Activated CD4-positive, alpha-beta T cell treated with anti-CD3 and anti-CD28 coated beads for 48 hours (primary cell): ENCODE data around the gene UNC50.

Experiments
- DNase-seq: peaks from one replicate; pipeline ENCODE4 v3.0.0-alpha.2; 2020

UNC50 gene, protein sequence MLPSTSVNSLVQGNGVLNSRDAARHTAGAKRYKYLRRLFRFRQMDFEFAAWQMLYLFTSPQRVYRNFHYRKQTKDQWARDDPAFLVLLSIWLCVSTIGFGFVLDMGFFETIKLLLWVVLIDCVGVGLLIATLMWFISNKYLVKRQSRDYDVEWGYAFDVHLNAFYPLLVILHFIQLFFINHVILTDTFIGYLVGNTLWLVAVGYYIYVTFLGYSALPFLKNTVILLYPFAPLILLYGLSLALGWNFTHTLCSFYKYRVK

DNA sequence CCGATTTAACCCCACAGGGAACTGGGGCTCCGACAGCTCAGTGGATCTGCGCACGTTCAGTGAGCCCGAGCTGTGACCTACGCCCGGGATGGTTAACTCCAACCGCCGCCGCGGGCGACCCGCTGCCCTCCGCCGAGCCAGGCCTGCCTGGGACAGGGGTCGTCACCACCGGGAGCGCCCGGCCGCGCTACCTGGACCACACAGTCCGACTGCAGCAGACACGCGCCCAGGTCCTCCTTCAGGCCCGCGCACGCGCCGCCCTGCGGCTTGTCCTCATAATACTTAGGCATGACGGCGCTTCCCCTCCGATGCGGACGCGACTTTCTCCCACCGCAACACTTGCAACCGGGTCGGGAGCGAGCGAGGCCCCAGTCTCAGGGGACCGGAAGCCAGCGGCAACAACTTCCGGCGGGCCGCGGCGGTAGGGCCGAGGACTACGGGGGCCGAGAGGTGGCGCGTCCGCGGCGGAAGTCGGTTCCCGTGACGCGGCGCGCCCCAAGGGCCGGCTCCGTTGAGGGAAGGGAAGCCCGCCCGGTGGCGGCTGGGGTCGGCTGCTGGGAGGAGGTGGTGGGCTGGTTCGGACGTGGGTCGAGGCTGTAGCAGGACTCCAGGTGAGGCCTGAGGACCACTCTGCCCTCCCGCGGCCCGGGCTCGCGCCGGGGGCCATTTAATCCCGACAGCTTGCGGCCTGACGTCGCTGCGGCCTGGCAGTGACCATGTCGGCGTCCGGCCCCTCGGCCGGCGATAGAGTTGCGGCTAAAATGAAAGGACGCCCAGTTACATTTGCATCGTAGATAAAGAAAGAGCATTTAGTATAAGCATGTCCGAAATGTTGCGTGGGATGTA lies at the start of gene UNC50, which contains the start of gene COA5:
Gene UNC50 (plus strand): TSS at position 474 of the 846 bp plus-strand sequence. CDS start 1,171 bp downstream, outside the sequence.
Gene COA5 (minus strand): TSS at position 397 of the 846 bp plus-strand sequence. CDS start 107 bp downstream, at position 290.
- peak; percentile 95 for DNase-seq

DNA sequence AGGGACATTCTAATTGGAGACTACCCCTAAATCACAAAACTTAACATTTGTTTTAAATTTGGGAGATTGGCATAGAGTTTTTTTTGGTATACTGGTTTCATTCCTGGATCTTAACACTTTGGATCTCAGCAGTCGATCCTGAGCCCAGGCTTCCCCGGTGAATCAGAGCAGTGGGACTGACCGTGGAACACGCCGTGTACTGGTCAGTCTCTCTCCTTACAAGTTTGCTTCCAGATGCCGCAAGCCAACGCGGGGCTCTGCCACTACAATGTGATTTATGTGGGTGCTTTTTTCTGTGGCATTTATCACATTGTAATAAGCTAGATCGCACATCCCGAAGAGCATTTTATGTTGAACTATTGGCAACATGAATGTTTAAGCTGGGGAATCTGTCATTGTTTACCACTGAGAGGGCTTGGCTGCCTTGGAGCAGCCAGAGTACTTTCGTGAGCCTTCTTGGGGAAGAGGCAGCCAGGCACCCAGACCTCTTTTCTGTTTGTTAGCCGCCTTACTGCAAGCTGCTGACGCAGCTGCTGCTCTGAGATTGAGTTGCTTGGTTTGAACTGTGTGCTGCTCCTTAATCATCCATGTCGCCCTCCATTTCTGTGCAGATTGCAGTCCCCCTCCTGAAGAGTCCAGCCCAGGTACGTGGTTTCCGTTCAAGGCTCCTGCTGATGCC lies 49.4 kb upstream of the UNC50 start:
- DNase-seq: no peak

DNA sequence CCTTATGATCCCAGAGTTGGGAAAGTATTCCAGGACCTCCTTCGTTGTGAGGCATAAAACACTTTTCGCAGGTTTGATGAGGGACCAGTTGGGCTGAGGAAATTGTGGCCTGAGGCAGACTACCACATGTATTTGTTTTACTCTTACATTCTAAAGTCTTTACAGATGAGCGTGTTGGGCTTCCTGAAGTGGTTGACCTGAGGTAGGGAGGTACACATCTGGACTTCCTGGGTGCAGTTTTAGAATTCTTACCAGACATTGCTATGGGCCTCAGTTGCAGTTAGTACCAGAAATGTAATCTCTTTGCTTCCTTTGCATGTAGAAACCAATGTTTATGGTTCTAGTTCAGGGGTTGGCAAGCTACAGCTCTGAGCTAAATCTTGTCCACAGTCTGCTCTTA lies 48.8 kb upstream of the UNC50 start:
- DNase-seq: no peak

DNA sequence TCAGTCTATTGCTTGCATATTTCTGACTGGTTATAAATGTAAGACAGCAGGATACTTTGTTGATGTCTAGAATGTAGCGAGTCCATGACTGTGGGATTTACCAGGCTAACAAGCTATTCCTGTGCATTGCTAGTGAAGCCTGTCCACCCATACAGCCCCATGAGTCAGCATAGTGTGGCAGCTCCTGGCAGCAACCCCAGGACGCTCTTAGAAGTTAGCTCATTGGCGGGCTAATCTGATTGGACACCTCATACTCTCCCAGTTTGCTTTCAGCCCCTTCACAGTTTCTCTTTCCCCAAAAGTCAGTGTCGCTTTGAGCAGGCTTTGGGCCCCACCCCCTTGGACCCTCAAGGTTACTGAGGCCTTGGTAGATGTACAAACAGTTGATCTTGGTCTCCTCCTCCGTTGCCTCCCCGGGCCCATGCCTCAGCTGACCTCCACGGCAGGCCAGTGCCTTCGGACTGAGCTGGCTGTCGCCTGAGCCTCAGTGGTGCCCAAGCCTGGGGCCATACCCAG lies 48.1 kb upstream of the UNC50 start:
- no peak for DNase-seq

DNA sequence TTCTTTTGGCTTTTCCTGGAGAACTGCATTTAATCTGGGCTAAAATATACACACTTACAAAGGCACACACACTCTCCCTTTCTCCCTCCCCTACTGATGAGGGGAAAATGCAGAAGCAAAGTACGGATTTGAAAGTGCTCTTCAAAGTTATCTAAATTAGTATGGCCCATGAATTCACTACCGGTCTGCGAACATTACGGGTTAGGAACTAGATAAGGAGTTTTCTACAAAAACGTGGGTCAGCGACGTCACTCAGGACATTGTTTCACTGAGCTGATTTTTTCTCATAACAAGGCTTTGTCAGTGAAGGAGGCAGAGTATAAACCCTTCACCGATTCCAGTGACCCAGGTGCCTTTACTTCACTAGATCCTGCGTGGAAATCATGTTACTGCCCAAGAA lies 47.4 kb upstream of the UNC50 start:
- DNase-seq: no peak

DNA sequence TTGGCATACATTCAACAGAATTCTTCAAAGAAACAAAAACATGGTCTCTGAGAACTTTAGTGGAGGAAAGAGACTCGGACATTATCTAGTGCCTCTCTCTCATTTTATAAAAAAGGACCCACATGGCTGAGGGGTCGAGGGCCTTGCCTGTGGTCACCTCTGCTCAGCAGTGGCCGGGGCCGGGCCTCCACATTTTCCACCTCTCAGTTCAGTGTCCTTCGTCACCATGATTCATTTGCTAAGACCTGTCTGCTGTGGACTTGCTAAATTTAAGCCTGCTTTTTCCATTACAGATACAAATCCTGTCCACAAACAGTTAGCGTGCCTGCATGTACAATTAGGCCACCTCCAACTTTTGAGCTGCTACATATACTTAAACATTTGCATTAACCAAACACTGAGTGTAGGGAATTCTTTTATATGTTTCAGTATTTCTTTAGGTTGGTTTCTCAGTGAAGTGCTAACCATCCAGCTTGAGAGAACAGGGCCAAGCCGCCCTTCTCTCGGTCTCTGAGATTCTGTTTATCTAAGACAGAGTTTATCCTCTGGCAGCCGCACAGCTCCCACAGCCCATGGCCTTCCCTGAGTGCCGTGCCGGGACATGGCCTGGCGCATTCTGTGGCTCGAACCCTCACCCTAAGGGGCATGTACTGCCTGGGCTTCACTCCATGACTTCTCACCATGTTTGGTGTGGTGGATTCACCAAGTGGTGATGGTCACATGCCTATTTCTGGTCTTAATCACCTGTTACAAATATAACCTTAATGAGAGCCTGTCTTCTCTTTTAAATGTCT lies 46.3 kb upstream of the UNC50 start:
- no peak for DNase-seq

DNA sequence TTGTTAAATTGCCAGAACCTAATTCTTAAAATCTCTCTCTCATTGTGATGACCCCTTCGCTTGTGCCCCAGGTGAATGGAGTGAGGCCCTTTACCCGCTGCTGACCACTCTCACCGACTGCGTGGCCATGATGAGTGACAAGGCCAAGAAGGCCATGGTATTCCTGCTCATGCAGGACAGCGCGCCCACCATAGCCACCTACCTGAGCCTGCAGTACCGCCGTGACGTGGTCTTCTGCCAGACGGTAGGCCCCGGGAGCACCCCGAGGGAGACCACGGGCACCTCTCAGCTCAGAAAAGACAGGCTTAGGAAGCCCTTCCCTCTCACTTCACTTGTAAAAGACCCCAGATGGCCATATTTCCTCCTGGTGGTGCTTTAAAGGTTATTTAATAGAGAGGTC lies 45.0 kb upstream of the UNC50 start:
- DNase-seq: no peak

DNA sequence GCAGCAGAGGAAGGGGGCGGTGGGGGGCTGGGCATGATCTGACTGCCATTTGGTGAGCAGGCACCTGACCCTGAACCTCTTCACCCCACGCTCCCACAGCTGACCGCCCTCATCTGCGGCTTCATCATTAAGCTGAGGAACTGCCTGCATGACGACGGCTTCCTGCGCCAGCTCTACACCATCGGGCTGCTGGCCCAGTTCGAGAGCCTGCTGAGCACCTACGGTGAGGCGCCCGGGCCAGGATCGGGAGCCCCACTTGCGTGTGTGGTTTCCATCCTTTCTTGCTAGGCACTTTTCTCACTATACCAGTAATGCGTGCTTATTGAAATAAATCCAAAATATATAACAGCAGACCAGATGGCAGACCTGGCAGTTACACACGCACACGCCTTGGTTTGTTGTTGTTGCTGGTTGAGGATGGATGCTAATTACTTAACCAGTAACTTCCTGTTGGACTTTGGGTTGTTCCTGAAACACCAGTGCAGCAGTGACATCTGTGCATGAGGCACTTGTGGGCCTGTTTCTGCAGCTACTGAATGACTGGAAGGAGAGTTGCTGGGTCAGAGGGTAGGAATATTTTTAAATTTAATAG lies 43.8 kb upstream of the UNC50 start:
- no peak for DNase-seq

DNA sequence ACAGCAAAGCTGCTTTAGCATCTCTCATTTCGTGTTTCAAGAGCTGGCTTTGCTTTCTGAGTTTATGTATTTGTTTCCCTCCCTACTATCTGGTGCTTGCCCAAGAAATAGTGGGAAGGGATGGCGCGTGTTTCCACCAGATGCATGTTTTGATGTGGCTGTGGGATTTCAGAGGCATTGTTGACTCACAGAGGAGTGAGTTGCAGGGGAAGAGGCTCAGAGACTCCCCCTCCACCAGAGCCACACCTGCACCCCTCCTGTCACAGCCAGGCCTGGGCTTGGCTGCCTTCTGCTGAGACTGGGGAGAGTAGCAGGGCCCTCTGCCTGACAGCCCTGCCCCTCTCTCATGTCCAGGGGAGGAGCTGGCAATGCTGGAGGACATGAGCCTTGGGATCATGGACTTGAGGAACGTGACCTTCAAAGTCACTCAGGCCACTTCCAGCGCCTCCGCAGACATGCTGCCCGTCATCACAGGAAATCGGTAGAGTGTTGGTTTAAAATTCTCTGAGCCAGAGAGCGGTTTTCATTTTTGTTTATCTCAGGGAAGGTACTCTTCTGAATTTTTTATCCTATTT lies 43.0 kb upstream of the UNC50 start:
- DNase-seq: no peak

DNA sequence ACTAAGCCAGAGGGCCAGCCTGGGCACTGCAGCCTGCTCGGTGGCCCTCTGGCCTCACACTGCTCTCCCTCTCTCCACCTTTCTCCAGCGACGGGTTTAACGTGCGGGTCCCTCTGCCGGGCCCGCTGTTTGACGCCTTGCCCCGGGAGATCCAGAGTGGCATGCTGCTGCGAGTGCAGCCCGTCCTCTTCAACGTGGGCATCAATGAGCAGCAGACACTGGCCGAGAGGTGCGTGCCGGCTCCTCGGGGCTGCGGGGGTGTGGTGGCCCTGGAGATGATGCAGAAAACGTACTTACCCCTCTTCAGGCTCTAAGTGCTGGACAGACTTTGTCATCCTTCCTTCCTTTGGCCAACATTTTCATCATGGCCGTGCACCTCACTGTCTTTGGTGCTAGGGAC lies 42.4 kb upstream of the UNC50 start:
- DNase-seq: no peak

DNA sequence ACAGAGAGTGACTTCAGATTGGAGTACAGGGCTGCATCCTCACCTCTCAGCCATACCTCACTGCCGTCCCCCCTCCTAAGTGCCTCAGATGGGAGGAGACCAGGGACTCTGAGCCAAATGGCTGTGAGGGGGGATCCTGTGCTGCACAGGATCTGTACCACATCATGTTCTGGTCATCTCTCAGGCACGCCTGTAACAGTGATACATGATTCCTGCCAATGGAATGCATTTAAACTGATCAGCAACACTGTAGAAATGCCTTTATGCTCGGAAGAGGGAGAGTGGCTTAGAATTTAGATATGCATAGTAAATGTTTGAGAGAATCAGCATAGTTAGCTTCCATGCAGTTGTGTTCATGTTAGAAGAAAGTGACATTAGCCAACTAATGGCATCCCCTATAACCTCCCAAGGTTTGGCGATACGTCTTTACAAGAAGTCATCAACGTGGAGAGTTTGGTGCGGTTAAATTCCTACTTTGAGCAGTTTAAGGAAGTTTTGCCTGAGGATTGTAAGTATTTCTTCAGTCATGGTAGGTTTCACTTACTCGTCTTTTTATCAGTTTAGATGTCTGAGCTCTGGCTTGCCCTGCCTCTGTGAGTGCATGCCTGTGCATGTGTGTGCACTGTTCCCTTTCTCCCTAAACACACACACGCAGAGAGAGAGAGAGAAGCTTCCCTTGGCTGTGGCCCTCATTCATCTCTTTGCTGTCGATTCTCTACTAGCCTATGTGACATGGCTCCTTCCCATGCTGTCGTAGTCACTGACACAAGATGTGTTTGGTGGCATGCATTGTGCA lies 40.0 kb upstream of the UNC50 start:
- DNase-seq: no peak

DNA sequence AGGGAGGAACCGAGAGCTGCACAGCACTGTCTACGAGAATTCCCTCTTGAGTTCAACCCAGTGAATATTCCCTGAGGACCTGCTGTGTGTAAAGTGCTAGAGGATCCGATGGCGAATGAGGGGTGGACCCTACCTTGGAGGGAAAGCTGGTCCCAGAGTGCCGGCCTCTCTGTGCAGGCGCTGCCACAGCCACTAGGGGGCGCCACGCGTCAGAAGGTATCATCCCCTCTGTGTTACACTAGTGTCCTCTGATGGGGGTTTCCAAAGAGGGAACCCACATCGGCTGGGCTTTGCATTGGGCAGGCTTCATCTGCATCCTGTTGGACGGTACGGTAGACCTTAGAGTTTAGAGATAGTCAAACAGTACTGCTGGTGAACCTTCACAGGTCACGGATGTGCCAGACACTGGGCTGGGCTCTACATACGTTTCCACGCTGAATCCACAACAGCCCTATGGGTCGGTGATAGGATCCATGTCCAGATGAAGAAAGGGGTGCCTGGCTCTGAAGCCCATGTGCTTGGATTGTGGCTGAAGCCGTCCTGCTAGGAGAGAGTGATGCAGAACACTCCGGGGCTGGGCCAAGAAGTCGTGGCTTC lies 39.1 kb upstream of the UNC50 start:
- peak; percentile 84 for DNase-seq

DNA sequence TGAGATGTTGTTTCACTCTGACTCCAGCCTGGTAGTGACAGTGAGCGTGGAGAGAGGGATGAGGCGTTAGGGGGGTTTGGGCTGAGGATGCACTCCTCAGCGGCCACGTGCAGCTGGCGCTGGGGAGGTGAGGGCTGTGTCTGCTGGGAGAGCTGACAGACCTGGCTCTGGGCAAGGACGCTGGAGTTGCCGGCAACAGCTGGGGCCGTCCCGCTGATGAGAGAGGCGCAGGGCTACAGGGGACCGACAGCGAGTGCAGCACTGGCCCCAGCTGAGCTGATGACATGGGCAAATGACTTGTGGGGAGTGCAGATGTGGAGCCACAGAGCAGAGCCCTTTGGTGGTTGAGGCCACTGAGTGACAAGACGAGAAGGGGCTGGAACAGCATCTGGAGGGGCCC lies 38.5 kb upstream of the UNC50 start:
- no peak for DNase-seq

DNA sequence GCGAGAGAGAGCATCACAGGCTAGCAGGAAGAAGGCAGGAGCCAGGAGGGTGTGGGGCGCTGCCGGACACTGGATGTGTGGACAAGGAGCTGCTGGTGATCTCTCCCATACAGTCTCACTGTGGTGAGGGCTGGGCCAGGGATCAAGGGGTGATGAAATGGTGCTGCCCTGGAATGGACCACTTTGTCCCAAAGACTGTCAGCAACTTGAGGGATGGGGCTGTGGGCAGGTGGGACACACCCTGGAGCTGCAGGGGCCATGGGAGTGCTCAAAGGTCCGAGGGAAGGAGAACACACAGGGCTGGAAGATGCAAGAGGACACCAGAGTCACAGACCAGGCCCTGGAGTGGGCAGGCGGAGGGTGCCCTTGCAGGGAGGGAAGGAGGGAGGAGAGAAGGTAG lies 38.0 kb upstream of the UNC50 start:
- DNase-seq: no peak

DNA sequence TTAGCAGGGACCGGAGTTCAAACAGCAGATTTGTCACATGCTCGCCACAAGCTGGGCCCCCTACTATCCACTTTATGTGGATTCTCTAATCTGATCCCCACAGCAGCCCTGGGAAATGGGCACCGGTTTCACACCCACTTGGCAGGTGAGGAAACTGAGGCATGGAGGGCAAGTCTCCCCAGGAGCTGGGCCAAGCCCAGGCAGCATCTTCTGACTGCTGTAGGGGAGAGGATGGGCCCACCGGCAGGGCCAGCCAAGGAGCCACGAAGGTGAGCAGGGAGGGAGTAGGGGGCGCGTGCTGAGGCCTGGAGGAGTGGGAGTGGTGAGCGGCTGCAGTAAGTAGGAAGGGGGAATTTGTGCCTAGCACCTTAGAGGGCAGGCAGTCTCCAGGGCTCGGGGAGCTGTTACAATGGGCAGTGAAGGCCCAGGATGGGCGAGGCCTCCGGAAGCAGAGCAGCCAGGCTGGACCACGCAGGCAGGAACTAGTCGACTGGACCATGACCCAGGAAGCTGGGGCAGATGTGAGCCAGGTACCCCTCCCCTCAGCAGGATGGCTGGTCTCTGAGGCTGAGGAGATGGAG lies 37.2 kb upstream of the UNC50 start:
- DNase-seq: no peak

DNA sequence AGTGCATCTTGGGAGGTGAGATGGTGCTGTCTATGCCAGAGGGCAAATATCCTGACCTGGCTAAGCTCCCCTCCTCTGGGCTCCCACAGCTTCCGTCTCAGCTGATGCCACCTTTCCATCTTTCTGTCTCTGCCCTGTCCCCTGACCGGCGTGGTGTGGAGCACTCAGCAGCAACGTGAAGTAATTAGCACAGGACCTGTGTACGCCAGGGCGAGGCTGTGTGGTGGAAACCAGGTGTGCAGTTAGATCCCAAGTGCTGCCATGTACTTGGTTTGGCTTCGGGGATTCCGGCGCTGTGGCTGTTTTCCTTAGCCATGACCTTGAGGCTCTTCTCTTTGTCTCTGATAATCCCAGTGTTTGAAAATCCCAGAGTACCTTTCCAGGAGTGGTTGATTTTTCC lies 36.6 kb upstream of the UNC50 start:
- DNase-seq: no peak

DNA sequence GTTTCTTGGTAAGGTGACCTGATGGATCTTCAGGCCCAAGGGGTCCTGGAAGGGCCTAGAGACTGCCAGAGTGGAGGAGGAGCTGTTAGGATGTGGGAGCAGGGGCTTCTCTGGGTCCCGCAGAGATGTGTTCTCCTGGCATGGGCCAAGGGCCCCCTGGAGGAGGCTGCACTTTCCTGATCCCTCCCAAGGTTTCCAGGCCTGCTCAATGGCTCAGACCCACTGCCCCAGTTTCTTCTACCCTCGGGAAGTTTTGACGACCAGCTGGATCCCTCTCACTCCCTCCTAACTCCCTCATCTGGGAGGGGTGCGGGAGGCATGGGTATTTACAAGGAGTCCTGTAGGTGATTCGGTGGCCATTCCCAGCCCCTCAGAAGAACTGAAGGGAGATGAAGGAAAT lies 36.2 kb upstream of the UNC50 start:
- no peak for DNase-seq

DNA sequence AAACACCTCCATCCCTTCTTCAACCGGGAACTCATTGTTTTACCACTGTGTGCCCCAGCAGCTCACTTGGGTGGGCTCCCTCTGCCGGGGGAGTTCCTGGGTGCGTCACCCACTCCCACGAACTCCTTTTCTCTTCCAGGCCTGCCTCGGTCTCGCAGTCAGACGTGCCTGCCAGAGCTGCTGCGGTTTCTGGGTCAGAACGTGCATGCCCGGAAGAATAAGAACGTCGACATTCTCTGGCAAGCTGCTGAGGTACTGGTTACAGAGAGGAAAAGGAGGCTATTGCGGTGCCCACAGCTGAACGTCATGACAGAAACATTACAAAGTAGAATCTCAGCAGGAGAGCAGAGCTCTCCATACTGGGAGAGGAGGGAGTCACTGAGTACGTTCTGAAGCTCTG lies 35.7 kb upstream of the UNC50 start:
- no peak for DNase-seq

DNA sequence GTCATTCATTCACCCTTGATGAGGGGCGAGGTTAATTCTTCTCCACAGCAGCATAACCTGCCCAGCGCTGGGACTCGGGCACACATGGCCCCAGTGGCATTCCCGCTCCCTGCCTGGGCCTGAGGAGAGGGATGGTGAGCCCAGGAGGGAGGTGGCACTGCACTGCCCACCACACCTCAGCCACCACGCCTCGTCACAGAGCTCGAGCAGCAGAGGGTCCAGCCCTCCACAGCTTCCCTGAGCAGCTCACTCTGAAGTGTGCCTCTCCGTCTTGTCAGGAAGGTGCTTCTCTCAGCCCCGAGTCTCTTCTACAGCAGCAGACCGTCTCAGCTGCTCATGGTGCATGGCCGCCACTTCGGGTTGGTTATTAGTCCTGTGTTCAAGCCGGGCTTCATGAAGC lies 35.0 kb upstream of the UNC50 start:
- DNase-seq: no peak

DNA sequence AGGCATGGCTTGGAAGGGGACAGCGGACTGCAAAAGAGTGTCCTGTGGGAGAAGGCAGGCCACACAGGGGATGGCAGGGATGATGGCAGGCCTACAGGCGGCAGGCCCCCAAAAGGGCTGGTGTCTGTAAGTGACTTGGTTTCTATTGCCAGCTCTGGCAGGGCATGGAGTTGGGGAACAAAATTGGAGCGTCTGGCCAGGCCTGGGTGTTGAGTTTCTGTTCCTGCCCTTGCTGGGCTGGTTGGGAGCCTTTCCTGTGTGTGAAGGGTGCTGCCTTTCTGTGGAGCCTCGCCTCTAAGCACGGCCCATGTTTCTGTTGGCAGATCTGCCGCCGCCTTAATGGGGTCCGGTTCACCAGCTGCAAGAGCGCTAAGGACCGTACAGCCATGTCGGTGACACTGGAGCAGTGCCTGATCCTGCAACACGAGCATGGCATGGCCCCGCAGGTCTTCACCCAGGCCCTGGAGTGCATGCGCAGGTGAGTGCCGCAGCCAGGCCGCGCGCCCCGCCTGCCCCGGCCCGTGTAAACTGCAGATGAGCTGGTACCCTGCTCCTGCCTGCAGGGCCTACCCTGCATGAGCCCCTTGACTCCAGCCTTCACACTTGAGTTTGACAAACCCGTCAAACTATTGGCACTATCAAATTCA lies 31.6 kb upstream of the UNC50 start:
- DNase-seq: no peak
